ENCODE measurements around the gene ISG20L2.
A peak's percentile ranks its signal among the peaks of the same experiment; 100 is the strongest.

Gene ISG20L2

DNA sequence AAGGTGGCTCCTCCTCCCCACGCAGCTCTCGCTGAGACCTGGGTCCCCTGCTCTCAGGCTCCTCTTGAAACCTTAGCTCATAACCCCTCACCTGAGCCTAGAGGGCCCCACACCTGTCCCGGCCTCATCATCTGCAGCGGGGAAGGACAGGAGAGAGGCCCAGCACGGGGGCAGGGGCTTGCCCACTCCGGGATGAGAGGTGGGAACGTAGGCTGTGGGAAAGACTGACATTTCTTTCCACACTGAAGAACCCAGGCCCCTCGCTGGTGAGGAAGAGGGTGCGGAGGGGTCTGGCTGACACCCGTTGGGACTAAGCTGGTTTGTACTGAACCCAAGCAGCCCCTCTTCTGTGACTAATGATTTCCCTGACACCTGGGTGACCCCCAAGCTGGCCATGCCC is 37.4 kb downstream of the ISG20L2 start:
- no peak overlapping the region for H3K4me2 ChIP-seq (ENCODE audit: low read depth, low read length)
- H3K9me2 ChIP-seq (replicated peaks; ENCODE audit: insufficient read depth, low read length): no peaks in the 10 kb centered on the region
- no peaks in the 10 kb centered on the region for H3F3A ChIP-seq (ENCODE audit: insufficient read depth, low read length)
- no peak overlapping the region for H3K9ac ChIP-seq (ENCODE audit: low read length)
- TF ChIP-seq EZH2phosphoT487 (IDR thresholded peaks at IDR 0.05; ENCODE audit: low read length): no peak
- TF ChIP-seq, protein P1, sequence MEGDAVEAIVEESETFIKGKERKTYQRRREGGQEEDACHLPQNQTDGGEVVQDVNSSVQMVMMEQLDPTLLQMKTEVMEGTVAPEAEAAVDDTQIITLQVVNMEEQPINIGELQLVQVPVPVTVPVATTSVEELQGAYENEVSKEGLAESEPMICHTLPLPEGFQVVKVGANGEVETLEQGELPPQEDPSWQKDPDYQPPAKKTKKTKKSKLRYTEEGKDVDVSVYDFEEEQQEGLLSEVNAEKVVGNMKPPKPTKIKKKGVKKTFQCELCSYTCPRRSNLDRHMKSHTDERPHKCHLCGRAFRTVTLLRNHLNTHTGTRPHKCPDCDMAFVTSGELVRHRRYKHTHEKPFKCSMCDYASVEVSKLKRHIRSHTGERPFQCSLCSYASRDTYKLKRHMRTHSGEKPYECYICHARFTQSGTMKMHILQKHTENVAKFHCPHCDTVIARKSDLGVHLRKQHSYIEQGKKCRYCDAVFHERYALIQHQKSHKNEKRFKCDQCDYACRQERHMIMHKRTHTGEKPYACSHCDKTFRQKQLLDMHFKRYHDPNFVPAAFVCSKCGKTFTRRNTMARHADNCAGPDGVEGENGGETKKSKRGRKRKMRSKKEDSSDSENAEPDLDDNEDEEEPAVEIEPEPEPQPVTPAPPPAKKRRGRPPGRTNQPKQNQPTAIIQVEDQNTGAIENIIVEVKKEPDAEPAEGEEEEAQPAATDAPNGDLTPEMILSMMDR (IDR thresholded peaks at IDR 0.05; ENCODE audit: low read length): no peak
- TF ChIP-seq EZH2 (optimal IDR thresholded peaks at IDR 0.05; ENCODE audit: low read depth, low read length): no peak
- no peak overlapping the region for H3K27ac ChIP-seq (ENCODE audit: low read length)
- no peaks in the 10 kb centered on the region for H3K9me3 ChIP-seq (replicated peaks; ENCODE audit: insufficient read depth, low read length)
- H3K4me1 ChIP-seq (ENCODE audit: low read length): no peaks in the 10 kb centered on the region
- no peak for DNase-seq
- H3K27me3 ChIP-seq (replicated peaks; ENCODE audit: insufficient read depth, low read length): peaks cover 64% of the 10 kb centered on the region
- no peaks in the 10 kb centered on the region for H3K36me3 ChIP-seq (replicated peaks; ENCODE audit: insufficient read depth, low read length)
- H3K4me3 ChIP-seq (ENCODE audit: low read length): no peak overlapping the region
- no peaks in the 10 kb centered on the region for H4K20me1 ChIP-seq (ENCODE audit: insufficient read depth, low read length)
- no peak overlapping the region for H2AFZ ChIP-seq (ENCODE audit: low read length)
- no peaks in the 10 kb centered on the region for H3K79me2 ChIP-seq (ENCODE audit: low read length)

DNA sequence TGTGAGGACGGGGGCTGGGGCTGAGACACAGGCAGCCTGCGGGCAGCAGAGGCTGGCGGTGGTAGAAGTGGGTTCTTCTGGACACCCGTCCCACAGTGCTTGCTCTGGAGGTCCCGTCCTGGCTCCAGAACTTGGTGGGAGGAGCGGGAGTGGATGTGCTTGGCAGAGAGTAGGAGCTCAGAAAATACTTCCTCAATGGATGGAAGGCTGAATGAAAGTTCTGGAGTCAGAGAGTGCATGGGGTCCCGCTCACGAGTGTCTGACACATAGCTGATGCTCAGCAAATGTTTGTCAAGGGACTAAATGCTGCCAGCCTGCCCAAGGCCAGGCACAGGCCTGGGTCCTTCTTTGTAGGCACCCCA is 37.9 kb downstream of the ISG20L2 start:
- Histone ChIP-seq H3K9me2 (replicated peaks; ENCODE audit: insufficient read depth, low read length) (no peaks in the 10 kb centered on the region), H3K36me3 (replicated peaks; ENCODE audit: insufficient read depth, low read length) (no peaks in the 10 kb centered on the region), H3K4me1 (ENCODE audit: low read length) (no peaks in the 10 kb centered on the region), H3K4me3 (ENCODE audit: low read length) (no peak overlapping the region), H3K4me2 (ENCODE audit: low read depth, low read length) (no peak overlapping the region), H4K20me1 (ENCODE audit: insufficient read depth, low read length) (no peaks in the 10 kb centered on the region), H3K27ac (ENCODE audit: low read length) (no peak overlapping the region), H3K27me3 (replicated peaks; ENCODE audit: insufficient read depth, low read length) (peaks cover 64% of the 10 kb centered on the region), H3K9me3 (replicated peaks; ENCODE audit: insufficient read depth, low read length) (no peaks in the 10 kb centered on the region), H3K9ac (ENCODE audit: low read length) (no peak overlapping the region), H3F3A (ENCODE audit: insufficient read depth, low read length) (no peaks in the 10 kb centered on the region), H2AFZ (ENCODE audit: low read length) (no peak overlapping the region), H3K79me2 (ENCODE audit: low read length) (no peaks in the 10 kb centered on the region)
- no peak for DNase-seq
- TF ChIP-seq EZH2phosphoT487 (IDR thresholded peaks at IDR 0.05; ENCODE audit: low read length) (no peak), EZH2 (optimal IDR thresholded peaks at IDR 0.05; ENCODE audit: low read depth, low read length) (peak; percentile 22)
- TF ChIP-seq, protein P1 (IDR thresholded peaks at IDR 0.05; ENCODE audit: low read length): no peak

DNA sequence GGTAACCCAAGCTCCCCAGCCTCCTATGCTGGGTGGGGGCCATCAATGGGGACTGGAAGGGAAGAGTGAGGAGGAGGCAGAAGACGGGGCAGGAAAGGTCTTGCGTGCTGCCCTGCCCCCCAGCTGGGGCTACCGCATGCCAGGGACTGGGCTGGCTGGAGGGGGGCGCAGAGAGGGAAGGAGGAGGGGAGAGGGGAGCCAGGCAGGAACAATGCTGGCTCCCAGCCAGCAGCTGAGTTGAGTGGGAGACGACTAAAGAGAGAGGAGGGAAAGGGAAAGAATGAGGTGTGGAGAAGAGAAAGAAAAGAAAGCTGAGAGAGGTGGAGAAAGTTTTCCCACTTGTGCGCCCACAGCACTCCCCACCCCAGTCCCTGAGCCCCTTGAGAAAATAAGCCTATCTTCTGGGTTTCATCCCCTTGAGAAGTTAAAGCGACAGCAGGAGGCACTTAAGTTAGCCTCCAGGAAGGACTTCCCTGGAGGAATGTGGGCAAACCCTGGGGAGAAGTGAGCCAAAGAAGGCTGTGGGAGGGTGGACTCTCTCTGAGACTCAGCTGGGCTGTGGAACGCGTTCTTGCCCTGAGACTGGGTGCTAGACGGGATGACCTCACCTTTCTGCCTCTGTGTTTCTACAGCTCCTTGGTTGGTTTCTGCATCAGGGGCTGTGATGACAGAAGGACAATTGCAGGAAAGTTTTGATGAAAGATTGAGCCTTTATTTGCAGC is 38.5 kb downstream of the ISG20L2 start:
- DNase-seq: no peak
- H3F3A ChIP-seq (ENCODE audit: insufficient read depth, low read length): no peaks in the 10 kb centered on the region
- TF ChIP-seq EZH2 (optimal IDR thresholded peaks at IDR 0.05; ENCODE audit: low read depth, low read length) (no peak), EZH2phosphoT487 (IDR thresholded peaks at IDR 0.05; ENCODE audit: low read length) (no peak)
- TF ChIP-seq, protein P1 (IDR thresholded peaks at IDR 0.05; ENCODE audit: low read length): no peak
- no peaks in the 10 kb centered on the region for H3K79me2 ChIP-seq (ENCODE audit: low read length)
- H3K9me2 ChIP-seq (replicated peaks; ENCODE audit: insufficient read depth, low read length): no peaks in the 10 kb centered on the region
- H2AFZ ChIP-seq (ENCODE audit: low read length): no peak overlapping the region
- H3K4me3 ChIP-seq (ENCODE audit: low read length): no peak overlapping the region
- no peaks in the 10 kb centered on the region for H3K9me3 ChIP-seq (replicated peaks; ENCODE audit: insufficient read depth, low read length)
- H3K27ac ChIP-seq (ENCODE audit: low read length): no peak overlapping the region
- H3K4me2 ChIP-seq (ENCODE audit: low read depth, low read length): peak overlapping the region; percentile 31; the same call in 1 of the 2 replicates
- H3K4me1 ChIP-seq (ENCODE audit: low read length): no peaks in the 10 kb centered on the region
- H3K27me3 ChIP-seq (replicated peaks; ENCODE audit: insufficient read depth, low read length): peaks cover 69% of the 10 kb centered on the region
- H3K9ac ChIP-seq (ENCODE audit: low read length): no peak overlapping the region
- no peaks in the 10 kb centered on the region for H4K20me1 ChIP-seq (ENCODE audit: insufficient read depth, low read length)
- H3K36me3 ChIP-seq (replicated peaks; ENCODE audit: insufficient read depth, low read length): no peaks in the 10 kb centered on the region

All from MM.1S (cell line).